ENCODE data around the gene MICAL3.

DNA sequence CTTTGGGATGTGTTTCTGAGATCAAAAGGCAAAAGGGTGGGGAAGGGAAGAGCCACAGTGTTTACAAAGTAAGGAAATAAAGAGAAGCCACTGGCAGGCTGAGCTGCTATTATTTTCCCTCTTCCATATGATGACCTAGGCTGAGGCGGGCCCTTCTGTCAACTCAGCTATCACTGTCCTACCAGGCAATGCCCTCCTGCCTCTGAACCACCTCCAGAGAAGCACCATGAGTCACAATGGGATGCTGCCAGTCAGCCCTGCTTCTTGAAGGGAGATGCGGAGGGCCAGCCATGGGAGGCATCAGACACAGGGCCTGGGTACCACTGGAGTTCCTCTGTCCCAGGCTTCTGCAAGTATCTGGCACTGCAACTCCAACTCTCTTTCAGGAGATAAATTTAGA, 142.2 kb downstream of the MICAL3 start:
- TF ChIP-seq CTCF (IDR thresholded peaks at IDR 0.05), result no peak
- TF ChIP-seq EZH2phosphoT487 (IDR thresholded peaks at IDR 0.05), result no peak
- TF ChIP-seq EZH2 (IDR thresholded peaks at IDR 0.05), result no peak

Measured in neural progenitor cell (in vitro differentiated cells).